Skin of body (tissue), 3 donors: Measurements from ENCODE around the gene ACTL6A. TPM values are rescaled to one million over a fixed set of nuclear protein-coding genes. Genes with fewer than 3 reads are reported as not detected.

Experiments
- DNase-seq: peaks from one replicate; lab custom pipeline; 2025; lab: John Stamatoyannopoulos, UW
- small RNA-seq: library from RNA; depleted of rRNA; stranded (forward); fragments of <200 nt; gene quantifications from one replicate; pipeline ENCODE3, GENCODE V24; 2014; ENCODE audit warnings: low replicate concordance
- total RNA-seq: library from RNA; depleted of rRNA; stranded (reverse); fragments of >200 nt; gene quantifications from one replicate; pipeline ENCODE4 v1.2.3, GENCODE V29; 2014

The ACTL6A gene
- total RNA-seq, 1 donor from 2014 or later: 45.8 TPM

- DNase-seq: no peak
These were observed 27.9 kb downstream of the ACTL6A start for GRCh38 chr3:179590669-179591068.

DNA sequence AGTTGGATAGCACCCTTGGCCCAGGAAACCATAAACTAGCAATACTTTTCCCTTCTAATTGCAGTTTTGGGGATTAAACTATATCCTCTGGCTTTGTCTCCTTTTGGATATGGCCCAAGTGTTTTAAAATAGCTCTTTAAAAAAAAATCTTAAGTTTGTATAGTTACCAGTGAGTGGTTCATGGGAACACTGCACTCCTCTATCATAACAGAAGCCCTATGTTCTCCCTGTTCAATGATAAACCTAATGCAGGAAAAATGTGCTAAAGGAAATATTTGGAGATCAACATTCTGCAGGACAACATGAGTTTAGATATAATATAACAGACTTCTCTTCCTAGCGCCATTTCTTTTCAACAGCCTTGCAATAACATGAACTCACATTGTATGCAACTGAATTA, 28.6 kb downstream of the ACTL6A start:
- DNase-seq: no peak

GRCh38 chr3:179599531-179599930, 36.8 kb downstream of the ACTL6A start:
- no peak for DNase-seq

DNA sequence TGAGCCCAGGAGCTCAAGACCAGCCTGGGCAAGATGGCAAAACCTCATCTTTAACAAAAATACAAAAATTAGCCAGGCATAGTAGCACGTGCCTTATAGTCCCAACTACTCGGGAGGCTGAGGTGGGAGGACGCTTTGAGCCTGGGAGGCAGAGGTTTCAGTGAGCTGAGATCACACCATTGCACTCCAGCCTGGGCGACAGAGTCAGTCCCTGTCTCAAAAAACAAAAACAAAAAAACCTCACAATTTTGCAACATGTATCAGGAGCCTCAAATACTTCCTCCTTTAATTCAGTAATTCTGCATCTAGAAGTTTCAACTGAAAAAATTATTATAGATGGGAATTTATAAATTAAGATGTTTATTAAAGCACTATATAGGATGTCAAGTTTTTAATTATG, 40.6 kb downstream of the ACTL6A start:
- DNase-seq: no peak

DNA sequence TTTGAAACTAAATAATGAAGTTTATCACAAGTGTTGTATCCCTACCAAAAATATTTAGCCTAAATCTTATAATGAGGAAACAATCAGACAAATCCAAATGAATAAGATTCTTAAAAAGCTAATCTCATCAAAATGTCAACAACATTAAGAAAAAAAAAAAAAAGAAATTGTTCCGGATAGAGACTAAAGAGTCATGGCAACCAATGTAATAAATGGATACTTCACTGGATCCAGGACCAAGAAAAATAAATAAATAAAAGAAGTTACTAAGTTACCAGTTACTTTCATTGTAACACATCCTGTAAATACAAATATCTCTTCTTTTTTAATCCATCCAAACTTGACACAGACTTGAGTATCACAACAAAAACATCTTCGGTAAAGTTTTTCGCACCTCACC, 41.1 kb downstream of the ACTL6A start:
- no peak for DNase-seq

- peak; percentile 99 for DNase-seq
These were observed 41.8 kb downstream of the ACTL6A start, which contains the start of the genes MRPL47 and NDUFB5 for GRCh38 chr3:179604321-179605078. Gene MRPL47, minus strand, starts transcription at chr3:179604638. Its CDS starts 14 bp downstream, at chr3:179604624. Gene NDUFB5, plus strand, starts transcription at chr3:179604794. Its CDS starts 22 bp downstream, at chr3:179604816.

- DNase-seq: no peak
These were observed 43.9 kb downstream of the ACTL6A start for GRCh38 chr3:179606534-179607085.

- no peak for DNase-seq
These were observed 46.4 kb downstream of the ACTL6A start for GRCh38 chr3:179608931-179609720.

DNA sequence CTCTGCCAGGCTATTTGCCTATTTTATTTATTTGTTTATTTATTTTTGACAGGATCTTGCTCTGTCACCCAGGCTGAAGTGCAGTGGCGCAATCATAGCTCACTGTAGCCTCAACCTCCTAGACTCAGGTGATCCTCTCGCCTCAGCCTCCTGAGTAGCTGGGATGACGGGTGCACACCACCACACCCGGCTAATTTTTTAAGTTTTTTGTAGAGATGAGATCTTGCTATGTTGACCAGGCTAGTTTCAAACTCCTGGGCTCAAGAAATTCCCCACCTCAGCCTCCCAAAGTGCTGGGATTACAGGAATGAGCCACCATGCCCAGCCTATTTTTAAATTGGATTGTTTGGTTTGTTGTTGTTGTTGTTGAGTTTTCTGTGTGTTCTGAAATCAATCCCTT, 47.3 kb downstream of the ACTL6A start:
- no peak for DNase-seq

GRCh38 chr3:179613807-179614206, 51.1 kb downstream of the ACTL6A start:
- DNase-seq: no peak

DNA sequence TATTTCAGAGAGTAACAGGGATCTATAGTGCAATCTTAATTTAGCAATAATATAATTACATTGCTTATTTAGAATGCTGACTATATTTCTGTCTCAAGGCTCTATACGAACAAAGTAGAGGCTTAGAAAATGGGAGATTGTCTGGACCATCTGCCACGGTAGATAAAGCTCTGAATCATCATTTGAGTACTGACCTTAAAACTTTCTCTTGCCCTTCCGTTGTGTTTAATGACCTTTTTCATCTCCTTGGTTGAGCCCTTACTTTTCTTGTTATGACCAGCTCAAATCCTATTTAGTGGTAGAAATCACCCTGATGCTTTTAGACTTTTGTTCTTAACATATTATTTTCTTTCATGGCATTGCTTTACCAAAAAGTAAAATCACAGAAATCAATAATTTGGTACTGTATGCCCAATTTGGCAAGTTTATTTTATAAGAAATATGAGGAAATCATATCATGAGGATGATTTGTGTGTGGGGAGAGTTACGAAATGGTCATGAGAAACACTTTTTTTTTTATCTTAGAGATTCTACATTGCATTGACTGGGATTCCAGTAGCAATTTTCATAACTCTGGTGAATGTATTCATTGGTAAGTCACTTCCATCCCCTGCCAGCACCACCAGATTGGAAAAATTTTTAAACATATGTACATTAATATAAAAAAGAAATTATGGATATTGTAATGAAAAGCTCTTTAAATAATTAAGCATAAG, 52.9 kb downstream of the ACTL6A start:
- DNase-seq: no peak

- no peak for DNase-seq
These were observed 59.3 kb downstream of the ACTL6A start for GRCh38 chr3:179622023-179622422.

DNA sequence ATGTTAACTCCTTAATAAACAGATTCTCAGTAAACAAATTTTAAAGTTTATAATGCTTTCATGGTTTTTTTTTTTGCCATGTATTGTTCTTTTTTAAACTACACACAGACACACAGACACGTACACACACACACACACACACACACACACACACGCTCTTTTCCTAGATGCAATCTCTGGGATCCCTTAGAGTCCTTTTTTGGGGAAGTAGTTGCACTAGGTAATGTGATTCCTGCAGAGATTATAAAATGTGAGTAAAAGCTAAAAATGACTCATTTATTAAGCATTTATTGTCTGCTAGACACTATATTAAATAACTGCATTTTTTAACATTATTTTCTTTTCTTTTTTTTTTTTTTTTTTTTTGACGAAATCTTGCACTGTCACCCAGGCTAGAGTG, 61.7 kb downstream of the ACTL6A start:
- DNase-seq: no peak

DNA sequence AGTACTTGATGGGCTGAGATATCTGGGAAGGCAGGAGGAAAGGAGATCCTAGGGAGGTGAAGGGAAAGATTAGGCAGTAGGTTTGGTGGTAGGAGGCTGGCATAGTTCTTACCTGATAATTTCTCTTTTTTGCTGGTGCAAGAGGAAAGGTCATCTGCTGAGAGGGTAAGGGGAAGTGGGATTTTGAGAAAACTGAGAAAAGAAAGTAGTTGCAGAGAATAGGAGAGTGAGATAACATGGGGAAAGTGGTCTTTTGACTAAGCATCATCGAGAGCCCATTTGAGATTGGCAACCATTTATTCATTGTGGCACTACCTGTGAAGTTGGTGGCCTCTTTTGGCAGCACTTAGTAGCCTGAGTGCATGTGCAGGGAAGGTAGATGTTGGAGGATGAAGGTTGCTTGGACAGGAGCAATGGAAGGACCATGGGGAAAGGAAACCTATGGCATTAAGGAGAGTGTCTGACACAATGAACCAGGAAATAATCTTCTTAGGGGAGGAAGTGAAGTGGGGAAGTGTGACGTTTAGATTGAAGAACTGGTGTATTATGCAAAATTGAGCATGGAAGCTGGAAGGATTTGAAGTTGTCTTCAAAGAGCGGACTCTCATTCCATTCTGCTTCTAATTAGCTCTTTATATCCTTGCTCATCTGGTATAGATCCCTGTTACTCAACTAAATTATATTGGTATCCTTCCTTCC, 68.2 kb downstream of the ACTL6A start:
- DNase-seq: no peak

Small RNAs within 50 kb of the gene (small RNA-seq; reads per million reads assigned to genes)
- not detected for gene AC090425.1
- gene RF01210: not detected

Other genes with a start within 250 kb of the ACTL6A start
- gene ZNF639, start 239.9 kb upstream of the ACTL6A start, total RNA-seq: 36.9 TPM
- 96.2 TPM for gene MFN1, start 215.2 kb upstream of the ACTL6A start, total RNA-seq
- gene GNB4, start 111.5 kb upstream of the ACTL6A start, total RNA-seq: 57.4 TPM
- gene MRPL47, start 41.7 kb downstream of the ACTL6A start, total RNA-seq: 26.8 TPM
- gene NDUFB5, start 41.9 kb downstream of the ACTL6A start, total RNA-seq: 142 TPM
- gene USP13, start 90.1 kb downstream of the ACTL6A start, total RNA-seq: 12.6 TPM